Smooth muscle cell of the brain vasculature (primary cell): ENCODE data around the gene KCNH8.
"Not testable (repeated sequence)": the region's sequence is repeated elsewhere in the genome, so short reads cannot be mapped to it uniquely, and the experiment has no call there.

ENCODE experiments used
- DNase-seq: peaks from one replicate; pipeline ENCODE4 v3.0.0-alpha.2; 2012; ENCODE audit warnings: low read depth, low spot score

The KCNH8 gene

DNA sequence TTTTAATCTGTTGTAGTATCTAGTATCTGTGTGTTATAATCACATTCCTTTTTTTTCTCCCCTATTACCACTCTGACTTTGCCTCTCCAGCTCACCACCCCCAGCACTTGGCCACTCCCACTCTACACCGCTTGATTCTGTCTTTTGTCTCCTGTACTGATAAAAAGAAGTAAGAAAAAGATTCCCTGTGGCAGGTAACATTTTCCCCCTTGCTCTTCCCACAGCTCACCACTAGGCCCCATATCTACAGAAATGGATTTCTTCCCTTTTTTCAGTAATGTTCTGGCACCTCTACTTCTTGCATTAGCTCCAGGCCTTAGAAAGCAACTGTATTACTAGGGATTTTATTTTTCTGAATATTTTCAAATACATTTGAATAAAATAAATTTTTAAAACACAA is 25.6 kb downstream of the KCNH8 start:
- no peak for DNase-seq

DNA sequence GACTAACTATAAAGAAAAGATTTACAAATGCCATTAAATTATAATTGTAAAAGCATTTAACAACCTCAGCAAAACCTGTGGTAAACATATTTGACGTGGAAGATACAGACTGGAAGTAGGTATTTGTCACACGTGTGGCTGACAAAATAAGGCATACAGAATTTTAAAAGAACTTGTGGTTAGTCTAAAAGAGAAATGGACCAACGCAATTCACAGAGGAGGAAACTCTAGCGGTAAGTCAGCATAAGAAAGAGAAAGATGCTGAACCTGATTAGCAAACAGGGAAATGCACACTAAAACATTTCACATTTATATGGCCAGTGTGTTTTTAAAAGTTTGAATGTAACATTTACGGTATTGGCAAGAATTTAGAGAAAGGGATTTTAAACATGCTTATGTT is 35.3 kb downstream of the KCNH8 start:
- no peak for DNase-seq

DNA sequence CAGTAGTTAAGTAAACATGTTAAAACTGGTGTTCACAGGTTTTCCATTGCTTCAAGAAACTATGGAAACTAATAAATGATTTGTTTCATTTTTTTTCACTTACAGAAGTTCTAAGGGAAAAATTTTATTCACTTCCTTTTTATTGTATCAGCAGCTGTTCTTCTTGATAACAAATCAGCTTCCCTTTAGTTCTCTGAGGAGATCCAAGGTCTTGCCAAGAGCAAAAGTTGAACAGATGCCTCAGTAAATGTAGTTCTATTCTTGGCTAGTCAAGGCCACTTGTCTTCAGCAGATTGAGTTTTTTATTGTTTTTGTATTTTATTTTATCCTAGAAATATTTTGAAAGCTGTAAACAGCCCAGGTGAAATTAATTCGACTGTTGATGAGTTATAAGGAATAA is 41.8 kb downstream of the KCNH8 start:
- DNase-seq: no peak

DNA sequence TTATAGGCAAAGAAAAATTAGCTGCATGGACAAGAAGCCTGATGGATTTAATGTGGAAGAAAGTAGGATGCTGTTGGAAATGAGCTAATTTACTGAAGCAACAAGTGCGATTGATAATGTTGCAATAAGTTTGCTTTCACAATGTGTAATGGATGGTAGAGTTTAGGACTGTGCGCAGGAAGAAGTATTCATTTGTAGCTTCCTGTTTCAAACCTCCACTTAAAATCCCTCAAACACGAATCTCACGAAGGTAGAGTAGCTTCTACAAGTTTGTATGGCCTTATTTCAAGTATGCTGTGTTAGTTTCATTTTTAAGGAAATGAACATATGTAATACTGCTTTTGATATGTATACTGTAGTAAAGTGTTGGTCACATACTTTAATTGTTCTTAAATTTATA is 42.3 kb downstream of the KCNH8 start:
- no peak for DNase-seq

DNA sequence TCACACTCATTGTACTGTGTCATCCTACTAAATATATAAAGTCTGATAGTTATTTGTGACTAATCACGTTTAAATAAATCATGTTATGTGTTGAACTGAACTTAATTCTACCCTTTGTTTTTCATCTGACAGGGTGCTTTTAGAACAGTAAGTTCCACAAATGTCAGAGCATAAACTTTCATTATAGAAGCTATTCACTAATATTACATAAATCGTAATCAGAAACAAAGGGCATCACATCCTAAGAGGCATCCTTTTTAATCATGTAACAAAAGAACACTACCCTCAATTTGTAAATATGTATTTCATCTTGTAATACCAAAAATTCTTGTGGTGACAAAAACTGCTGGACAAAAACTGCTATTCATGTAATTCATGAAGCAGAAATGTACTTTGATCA is 50.8 kb downstream of the KCNH8 start:
- DNase-seq: no peak

DNA sequence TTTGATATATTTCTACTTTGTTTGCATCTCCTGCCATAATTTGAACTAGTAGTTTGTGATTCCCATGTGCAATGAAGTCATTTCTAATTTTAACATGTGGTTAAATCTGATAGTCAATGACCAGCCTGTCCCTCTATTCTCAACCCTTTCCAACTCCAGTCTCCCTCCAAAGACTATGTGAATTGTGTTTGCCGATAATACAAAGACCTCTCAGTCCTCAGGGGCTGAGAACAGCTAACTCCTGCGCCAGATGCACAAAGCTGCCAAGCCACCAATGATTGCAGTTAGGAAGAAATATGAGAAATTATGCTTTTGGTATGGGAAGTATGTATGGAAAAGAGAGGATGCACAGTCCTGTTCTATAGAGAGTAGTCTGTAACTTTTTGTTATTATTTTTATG is 54.0 kb downstream of the KCNH8 start:
- DNase-seq: no peak

DNA sequence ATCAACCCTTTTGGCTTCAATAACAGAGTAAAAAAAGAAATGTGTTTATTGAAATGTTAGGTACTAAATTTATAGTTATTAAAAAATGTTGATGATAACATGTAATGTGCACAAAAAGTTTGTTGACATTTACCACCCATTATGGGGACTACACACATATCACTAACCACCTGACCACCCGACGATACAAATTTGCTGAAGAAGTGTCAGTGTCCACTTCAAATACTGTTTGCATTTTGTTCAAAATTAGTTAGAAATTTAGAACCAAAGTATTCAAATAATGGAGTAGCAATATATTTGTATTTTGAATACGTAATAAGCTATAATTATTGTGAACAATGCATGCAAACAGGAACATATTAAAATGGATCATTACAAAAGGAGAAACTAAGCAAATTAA is 54.4 kb downstream of the KCNH8 start:
- no peak for DNase-seq

DNA sequence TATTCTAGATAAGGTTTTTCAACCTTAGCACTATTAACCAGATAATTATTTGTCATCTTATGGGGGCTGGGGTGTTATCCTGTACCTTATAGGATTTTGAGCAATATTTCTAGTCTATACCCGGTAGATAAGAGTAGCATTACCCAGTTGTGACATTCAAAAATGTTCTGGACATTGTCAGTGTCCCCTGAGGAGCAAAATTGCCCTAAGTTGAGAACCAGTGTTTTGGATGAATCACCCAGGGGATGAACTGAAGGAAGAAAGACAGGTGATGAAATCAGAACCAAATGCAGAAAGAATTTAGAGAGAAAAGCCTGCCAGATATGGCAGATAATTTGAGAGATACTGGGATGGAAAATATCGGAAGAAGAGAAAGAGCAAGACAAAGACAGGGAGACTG is 58.2 kb downstream of the KCNH8 start:
- DNase-seq: no peak

DNA sequence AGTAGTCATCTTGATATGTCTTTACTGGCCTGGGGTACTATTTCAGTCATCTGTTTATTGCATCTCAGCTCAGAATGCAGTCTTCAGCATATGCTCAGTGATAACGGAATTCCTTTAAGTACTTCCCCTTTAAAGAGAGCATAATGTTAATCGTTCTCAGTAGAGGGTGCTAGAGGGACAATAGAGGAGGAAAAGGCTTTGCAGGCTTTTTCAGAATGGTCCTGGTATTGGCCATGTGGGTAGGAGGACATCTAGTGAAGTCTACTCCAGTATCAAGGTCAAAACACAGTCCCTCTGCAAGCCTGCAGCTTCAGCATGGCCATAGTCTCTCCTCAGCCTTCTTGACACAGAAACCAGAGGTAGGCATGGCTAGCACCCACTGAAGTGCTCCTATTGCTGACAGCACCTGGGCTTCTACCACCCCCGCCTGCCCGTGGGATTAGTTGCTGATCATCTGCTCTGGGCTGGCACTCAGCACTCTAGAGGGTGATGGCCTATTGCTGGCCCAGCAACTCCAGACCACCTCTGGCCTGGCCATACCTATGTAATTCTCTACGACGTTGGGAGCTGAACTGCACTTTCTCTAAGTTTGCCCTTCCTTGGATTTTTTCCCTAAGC is 65.4 kb downstream of the KCNH8 start:
- no peak for DNase-seq

DNA sequence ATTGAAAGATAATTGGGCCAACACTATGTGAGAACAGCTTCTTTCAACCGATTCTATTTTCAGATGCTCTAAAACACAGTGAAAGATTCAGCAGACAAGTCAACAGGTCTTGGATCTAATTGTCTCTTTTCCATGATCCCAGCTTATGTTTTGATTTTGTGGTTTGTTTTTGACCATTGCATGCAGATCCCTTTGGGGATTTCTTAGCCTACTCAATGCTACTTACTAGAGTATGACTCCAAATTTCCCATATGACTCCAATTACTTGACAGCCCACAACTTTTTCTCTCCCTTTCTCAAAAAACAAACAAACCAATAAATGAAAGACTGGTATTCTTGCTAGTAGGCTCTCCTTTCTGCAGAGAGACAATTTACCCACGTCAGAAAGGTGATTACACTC is 67.1 kb downstream of the KCNH8 start:
- no peak for DNase-seq

DNA sequence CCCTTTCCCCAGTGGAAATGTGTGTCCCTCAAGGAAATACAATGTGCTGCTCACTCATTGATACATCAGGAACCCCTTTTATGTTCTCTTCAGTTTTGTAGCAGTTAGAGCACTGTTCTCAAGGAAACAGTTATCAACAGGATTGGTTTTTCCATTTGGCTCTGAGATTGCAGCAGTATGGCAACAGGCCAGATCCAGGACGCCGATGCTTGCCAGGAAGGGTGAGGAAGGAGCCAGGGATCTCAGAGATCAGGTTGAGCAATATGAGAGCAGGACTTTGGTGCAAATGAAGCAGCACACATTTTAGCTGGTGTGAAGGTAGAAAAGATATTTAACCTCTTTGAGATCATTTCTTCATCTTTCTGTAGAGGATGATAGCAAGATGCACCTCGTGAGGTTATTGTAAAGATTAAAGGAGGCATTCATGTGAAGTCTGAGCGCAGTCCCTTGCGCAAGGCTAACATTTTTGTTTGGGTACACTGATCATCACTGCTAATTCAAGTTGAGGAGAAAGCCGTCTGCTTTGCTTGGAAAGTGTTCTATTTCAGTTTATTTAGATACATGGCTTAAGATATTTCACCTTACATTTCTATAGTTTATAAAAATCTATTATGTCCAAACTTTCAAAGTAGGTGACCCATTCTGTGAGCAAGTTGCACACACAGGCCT is 68.5 kb downstream of the KCNH8 start:
- no peak for DNase-seq

DNA sequence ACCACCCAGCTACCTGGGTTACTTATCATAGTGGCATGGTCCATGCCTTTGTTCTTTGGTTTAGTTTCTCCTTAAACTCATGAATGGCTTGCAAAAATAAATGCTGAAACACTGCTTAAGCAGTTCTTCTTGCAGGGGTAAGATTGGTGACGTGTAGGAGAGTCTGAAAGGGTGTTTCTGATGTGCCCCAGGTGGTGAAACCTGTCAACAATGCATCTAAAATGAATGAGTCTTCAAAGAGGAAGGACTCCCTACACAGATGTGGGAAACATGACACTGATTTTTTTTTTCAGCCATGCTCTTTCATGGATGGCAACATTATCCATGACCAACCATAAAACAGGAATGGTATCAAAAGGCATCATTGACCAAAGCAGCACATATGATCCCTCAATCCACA is 72.0 kb downstream of the KCNH8 start:
- no peak for DNase-seq

DNA sequence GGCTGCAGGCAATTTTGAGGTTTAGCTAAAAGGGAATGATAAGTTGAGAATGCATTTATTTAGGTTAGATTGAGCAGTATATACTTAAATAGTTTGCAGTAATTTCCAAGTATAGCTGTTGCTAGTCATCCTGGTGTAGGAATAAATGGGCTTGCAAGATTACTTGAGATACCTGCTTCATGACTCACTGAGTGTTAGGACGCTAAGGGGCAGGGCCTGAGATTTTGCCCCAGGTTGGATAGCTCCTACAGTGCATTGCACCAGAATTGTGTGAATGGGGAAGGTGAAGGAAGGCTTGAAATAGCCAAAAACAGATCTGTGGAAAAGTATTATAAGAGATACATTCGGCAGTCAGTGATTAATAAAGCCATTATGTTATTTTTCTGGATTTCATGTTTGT is 72.8 kb downstream of the KCNH8 start:
- no peak for DNase-seq

DNA sequence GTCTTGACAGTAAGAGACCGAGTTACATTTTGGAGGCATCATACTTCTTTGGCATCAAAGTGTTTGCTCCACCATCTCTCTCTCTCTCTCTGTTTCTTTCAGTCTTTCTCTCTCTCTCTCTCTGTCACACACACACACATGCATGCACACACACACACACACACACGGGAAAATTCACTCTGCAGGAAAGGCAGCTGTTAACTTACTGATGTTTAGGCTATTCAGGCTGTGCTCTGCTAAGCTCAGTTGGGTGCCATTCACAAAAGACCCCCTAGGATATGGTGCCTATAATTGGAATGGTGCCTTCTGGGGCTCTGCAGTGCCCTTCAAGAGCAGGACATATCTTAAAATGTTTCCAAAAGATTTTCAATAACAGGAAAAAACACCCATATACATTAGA is 78.2 kb downstream of the KCNH8 start:
- no peak for DNase-seq

DNA sequence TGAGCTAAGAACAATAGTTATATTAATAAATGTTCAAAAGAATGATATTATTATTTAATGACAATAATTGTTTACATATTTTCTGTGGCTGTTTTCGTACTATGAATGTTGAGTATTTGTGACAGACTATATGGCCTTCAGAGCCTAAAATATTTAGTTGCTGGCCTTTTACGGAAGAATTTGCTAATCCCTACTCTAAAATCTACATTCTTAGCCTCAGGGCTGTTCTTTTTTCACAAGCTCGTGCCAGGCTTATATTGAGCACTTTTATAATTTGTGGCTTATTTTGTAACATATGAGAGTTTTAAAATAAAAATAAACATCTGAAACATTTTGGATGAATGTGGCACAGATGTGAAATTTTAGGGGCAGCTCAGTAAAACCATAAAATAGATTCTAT is 79.9 kb downstream of the KCNH8 start:
- no peak for DNase-seq

DNA sequence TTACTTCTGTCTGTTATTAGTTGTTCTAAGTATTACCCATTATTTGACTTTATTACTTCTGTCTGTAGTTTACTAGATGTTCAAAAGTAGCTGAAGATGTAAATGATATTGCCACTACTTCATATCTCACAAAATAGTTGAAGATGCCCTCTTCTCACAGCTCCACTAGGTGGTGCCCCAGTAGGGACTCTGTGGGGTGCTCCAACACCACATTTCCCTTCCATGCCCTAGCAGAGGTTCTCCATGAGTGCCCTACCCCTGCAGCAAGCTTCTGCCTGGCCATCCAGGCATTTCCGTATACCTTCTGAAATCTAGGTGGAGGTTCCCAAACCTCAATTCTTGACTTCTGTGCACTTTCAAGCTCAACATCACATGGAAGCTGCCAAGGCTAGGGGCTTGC is 80.8 kb downstream of the KCNH8 start:
- no peak for DNase-seq

DNA sequence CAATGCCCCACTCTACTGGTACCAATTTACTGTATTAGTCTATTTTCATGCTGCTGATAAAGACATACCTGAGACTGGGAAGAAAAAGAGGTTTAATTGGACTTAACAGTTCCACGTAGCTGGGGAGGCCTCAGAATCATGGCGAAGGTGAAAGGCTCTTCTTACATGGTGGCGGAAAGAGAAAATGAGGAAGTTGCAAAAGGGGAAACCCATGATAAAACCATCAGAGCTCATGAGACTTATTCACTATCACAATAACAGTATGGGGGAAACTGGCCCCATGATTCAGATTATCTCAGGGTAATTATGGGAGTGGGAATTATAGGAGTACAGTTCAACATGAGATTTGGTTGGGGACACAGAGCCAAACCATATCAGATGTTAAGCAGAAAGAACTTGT is 81.6 kb downstream of the KCNH8 start:
- not testable (repeated sequence) for DNase-seq

DNA sequence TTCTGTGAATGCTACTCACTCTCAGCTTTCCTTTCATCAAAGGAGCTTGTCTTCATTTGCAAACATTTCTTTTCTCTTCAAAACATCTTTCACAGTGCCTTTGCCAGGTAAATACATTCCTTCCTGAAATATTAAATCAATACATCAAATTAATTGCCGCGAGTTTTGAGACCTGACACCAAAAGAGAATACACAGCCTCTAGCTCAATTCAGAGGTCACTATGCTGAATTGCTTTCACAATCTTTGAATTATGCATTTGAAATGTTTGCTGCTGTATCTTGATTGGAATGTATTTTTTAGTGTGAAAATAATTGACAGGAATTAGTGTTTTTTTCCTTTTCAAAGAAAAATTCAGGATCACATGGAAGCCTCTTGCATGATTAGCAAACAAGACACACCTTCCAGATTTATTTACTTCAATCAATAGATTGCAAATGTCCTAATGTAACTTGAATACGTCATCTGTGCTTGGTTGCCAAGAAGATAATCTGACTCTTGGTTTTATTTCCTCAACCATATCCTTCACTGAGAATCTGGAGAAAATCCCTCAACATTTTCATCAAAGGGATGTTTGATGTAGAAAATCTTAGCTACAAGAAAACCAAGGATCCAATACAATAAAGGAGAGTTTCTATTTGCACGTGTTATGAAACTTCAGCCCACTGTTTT is 83.6 kb downstream of the KCNH8 start:
- DNase-seq: no peak

DNA sequence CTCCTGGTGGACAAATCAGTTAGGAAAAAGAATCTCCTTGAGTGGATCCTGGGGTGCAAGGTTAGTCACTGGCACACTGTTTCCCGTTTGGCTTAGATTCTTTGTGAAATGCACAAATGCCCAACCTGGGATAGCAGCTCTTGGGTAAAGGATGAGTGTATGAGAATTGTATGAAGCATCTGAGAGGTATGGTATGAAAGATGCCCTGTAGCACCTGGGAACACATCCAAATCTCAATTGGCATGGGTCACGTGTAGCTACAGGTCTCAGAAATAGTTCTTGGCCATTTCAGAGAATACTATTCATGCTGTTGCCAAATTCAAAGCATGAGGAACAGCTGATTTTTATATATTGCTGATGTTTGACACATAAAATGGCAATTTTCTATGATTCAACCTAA is 84.3 kb downstream of the KCNH8 start:
- DNase-seq: no peak

DNA sequence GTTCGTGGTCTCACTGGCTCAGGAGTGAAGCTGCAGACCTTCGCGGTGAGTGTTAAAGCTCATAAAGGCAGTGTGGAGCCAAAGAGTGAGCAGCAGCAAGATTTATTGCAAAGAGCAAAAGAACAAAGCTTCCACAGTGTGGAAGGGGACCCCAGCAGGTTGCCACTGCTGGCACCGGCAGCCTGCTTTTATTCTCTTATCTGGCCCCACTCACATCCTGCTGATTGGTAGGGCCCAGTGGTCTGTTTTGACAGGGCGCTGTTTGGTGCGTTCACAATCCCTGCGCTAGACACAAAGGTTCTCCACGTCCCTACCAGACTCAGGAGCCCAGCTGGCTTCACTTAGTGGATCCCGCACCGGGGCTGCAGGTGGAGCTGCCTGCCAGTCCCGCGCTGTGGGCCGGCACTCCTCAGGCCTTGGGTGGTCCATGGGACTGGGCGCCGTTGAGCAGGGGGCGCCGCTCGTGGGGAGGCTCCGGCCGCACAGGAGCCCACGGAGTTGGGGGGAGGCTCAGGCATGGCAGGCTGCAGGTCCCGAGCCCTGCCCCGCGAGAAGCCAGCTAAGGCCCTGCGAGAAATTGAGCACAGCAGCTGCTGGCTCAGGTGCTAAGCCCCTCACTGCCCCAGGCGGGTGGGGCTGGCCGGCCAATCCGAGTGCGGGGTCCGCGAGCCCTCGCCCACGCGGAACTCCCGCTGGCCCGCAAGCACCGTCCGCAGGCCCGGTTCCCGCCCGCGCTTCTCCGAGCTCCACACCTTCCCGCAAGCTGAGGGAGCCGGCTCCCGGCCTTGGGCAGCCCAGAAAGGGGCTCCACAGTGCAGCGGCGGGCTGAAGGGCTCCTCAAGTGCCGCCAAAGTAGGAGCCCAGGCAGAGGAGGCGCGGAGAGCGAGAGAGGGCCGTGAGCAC is 85.8 kb downstream of the KCNH8 start:
- not testable (repeated sequence) for DNase-seq

DNA sequence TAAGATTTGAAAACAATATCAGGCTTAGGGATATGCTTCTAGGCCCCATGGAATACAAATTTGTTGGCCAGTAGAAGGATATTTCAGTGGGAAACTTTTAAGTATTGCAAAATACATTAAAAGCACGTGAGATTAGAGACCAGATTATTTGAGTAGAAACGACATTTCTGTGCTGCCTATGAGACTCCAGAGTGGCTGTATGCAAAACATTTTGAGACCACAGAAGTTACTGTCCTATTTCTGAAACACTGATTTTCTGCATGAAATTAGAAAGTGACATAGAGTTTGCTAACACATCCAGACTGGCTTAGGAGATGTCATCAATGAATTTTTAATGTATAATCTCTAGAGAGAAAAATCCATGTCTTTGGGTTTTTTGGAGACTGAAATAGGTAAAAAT is 99.8 kb downstream of the KCNH8 start:
- no peak for DNase-seq

DNA sequence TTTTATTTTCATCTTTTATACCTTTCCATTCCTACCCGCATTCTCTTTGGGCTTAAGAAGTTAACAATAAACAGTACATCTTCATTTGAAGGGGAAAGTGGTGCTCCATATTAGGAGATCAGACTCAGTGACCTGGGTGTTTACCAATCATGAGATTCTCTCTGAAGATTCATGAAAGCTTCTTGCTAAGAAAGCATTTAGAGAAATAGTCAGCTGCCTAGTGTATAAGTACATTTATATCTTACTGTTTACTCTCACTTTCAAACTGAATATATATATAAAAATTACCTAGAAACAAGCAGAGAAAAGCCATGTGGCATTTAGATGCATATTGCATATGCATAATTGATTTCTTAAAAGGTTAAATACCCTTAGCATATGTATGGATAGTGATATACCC is 100.5 kb downstream of the KCNH8 start:
- DNase-seq: no peak
